ENCODE measurements around the gene MPP4.

Gene MPP4

DNA sequence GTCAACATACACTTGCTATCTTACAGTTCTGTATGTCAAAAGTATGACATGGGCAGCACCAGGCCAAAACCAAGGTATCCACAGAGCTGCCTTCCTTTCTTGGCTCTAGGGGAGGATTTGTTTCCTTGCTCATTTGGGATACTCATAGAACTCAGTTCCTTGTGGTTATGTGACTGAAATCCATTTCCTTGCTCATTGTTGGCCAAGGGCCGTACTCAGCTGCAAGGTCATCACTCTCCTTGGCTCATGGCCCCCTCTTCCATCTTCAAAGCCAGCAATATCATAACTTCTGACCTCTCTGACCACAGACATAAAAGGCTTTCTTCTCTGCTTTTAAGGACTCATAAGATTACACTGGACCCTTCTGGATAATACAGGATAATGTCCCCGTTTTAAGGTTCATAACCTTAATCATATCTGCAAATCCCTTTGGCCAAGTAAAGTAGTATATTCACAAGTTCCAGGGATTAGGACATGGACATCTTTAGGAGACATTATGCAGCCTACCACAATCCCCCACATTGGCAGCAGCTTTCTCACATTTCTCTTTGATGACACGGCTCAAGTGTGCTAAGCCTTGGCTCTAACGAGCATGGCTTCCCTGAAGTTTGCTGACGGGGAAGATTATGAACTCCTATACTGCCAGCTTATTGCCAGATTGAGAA, 76.0 kb downstream of the MPP4 start:
- no peak for DNase-seq

DNA sequence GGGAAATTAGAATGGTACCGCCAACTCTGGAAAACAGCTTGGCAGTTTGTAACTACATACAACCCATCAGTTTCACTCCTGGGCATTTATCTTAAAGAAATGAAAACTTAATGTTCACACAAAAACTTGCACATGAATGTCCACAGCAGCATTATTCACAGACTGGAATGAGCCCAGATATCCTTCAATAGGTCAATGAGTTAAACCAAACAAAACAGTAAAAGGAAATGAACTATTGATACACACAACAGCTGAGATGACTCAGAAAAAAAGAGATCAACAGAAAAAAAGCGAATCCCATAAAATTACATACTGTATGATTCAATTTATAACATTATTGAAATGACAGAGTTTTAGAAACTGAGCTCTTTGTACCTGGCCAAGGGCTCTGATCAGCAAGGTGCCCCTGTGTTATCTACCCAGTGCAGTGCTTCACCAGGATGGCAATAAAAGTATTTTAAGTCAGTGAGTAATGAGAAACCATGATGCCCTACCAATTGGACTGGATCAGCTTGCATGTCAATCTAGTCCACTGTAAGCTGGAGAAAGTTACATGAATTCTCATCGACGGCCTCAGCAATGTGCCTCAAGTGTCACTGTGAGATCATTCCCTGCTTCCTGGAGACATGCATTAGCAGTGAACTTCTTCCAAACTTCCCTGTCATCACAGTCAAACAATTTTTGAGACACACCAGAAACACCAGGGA, 77.0 kb downstream of the MPP4 start:
- DNase-seq: no peak

DNA sequence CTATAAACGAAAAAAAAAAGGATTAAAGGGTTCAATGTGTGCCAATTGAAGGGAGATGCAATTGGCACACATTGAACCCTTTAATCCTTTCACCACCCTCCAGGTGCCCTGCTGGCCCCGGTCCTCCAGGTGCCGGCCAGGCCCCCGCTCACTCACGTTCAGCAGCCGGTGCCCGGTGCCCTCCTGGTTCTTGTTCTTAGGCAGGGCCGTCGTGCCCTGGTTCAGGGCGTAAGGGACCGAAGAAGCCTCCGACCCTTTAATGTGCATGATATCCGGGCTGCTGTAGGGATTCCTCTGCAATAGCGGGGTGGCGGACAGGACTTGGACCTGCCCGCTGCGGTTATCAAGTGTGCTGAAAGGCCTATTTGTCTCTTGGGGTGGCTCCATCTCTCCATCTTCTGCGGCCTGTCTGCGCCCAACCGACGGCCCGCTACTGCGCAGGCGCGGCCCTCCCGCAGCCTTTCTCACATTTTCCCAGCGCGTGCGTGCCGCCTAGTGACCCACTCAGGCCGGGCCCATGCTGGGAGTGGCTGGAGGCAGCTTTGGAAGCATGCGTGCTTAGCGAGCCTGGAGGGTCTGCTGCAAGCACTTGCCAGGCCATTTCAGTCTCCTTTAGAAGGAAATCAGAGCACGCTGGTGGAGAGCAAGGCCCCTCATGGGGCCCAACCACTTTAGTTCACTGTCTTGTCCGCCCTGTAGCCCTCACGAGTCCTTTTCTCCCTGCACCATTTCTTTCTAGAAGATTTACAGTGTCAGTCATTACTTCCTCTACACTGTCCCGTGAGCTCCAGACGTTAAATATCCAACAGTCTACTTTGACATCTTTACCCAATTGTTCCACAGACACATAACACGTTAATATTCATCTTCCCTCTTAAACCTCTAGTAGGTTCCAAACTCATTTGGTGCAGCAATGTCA, 79.4 kb downstream of the MPP4 start:
- no peak for DNase-seq

DNA sequence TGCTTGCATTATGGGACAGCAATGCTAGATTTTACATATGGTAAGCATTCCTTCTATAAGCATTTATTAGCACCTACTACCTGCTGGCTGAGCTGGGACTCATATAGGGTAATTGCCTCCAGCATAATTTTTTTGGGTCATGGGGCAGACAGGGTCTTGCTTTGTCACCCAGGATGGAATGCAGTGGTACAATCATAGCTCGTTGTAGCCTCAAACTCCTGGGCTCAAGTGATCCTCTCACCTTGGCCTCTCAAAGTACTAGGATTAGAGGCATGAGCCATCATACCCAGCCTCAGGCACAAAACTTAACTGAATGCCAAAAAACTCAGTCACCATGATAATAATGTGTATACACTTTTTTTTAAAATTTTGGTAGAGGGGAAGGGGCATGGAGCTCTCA, 90.4 kb downstream of the MPP4 start:
- no peak for DNase-seq

DNA sequence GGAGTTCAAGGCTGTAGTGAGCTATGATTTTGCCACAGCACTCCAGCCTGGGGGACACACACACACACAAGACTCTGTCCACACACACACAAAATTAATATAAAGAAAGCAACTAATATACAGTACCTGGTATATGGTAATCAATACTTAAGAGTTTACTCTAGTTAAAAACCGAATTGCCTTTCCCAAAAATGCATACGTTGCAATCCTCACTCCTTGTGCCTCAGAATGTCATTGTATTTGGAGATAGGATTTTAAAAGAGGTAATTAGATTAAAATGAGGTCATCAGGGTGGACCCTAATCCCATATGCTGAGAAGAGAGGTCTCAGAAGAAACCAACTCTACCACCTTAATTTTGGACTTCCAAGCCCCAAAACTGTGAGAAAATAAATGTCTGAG, 90.9 kb downstream of the MPP4 start:
- no peak for DNase-seq

DNA sequence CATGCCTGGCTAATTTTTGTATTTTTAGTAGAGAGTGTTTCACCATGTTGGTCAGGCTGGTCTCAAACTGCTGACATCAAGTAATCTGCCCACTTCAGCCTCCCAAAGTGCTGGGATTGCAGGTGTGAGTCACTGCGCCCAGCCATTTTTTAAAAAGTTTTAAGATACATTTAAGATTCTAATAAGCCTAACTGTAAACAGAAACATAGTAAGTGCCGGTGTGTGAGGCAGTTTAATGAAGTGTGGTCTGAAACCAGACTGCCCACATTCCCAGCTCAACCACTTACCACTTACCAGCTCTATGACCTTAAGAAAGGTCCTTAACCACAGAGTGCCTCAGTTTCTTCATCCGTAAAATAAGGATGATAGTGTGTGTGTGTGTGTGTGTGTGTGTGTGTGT, 97.5 kb downstream of the MPP4 start:
- DNase-seq: no peak

DNA sequence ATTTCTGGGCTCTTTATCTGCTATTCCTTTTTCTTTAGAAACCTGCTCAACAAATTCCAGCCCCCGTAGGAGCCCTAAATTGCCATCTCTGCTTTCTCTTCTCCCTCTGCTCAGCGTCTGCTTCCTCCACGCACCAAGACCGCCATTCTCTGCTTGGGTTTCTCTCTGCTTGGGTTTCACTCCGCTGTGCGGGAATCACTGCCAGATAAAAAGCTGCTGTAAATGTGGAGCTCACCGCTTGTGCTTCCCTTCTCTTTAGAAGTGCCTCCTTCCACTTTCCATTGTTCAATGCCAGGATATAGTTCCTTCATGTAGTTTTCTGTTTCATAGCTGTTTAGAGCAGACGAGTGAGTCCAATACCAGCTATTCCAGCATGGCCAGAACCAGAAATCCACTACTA, 101.0 kb downstream of the MPP4 start:
- no peak for DNase-seq

Measured in NCI-H526 treated with DMSO at 0.1 percent for 48 hours (cell line).